WTC11 (cell line): ENCODE results near the gene C19orf73.

Experiments
- ATF2 ChIP-seq: sonication (generic); formaldehyde crosslinking; IDR thresholded peaks from 2 replicates; pipeline ENCODE4 v1.8.1; 2022; ENCODE audit warnings: low read depth, missing genetic modification reagents, borderline replicate concordance
- CBFB ChIP-seq: sonication (generic); formaldehyde crosslinking; IDR thresholded peaks from 2 replicates; pipeline ENCODE4 v1.8.1; 2022; ENCODE audit warnings: mild to moderate bottlenecking, low read depth, missing genetic modification reagents
- CREB1 ChIP-seq: sonication (generic); formaldehyde crosslinking; IDR thresholded peaks from 2 replicates; pipeline ENCODE4 v1.8.0; 2023; ENCODE audit warnings: mild to moderate bottlenecking, missing genetic modification reagents
- MLX ChIP-seq: sonication (generic); formaldehyde crosslinking; IDR thresholded peaks from 2 replicates; pipeline ENCODE4 v1.8.1; 2023; ENCODE audit warnings: mild to moderate bottlenecking, missing genetic modification reagents, moderate library complexity
- NR3C1 ChIP-seq: sonication (generic); formaldehyde crosslinking; conservative IDR thresholded peaks from 2 replicates; pipeline ENCODE4 v1.8.1; 2023; ENCODE audit warnings: low read depth, mild to moderate bottlenecking, missing genetic modification reagents
- ZNF121 ChIP-seq: sonication (generic); formaldehyde crosslinking; IDR thresholded peaks from 2 replicates; pipeline ENCODE4 v1.8.0; 2023; ENCODE audit warnings: missing genetic modification reagents
- ZNF423 ChIP-seq: fragments of 250-450 bp; sonication (Bioruptor Pico); IDR thresholded peaks from 2 replicates; pipeline ENCODE4 v2.1.2; 2022; ENCODE audit warnings: mild to moderate bottlenecking, moderate library complexity
- ZNF532 ChIP-seq: fragments of 250-450 bp; sonication (Bioruptor Pico); IDR thresholded peaks from 2 replicates; pipeline ENCODE4 v1.9.0; 2021; ENCODE audit warnings: mild to moderate bottlenecking, borderline replicate concordance
- TF ChIP-seq, protein P1 (sequence below): fragments of 200-600 bp; IDR thresholded peaks from 2 replicates; pipeline ENCODE4 v1.8.0; 2022; ENCODE audit warnings: antibody characterized with exemption
- TF ChIP-seq, protein P2 (sequence below): sonication (generic); formaldehyde crosslinking; IDR thresholded peaks from 2 replicates; pipeline ENCODE4 v1.8.0; 2023; ENCODE audit warnings: mild to moderate bottlenecking, missing genetic modification reagents

DNA sequence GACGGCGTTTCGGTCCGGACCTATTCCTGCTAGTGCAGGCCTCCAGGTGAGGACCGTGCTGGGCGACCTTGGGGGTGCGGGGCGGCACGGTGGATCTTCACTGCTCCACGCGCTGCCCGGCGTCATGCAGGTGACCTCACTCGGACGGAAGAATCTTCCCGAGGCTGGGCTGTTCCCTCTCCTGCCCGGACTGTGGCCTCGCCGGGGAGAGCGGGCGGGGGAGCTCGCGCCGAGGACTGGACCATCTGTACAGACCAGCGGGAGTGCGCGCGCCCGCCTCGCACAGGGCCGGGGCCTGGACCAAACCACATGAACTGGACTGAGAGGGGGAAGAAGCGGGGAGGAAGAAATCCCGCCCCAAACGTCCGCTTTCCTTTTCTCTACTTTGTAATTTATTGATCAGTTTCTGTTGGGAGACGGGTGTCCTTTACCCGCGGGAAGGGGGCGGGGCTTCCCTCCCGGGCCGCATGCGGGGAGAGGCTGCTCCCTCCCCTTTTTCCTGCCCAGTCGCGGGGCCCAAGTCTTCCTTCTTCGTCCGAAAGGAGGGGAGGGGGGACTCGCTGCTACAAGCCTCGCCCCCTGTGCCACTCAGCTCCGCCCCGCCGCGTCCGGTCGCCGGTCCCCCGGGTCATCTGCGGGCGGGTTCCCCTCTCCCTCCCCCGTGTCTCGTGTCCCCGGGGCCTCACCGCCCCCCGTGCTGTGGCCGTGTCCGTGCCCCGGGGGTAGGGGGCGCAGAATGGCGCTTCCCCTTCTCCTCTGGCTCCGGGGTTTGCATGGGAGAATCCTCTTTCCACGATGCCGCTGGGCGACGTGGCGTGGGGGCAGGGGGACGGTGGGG lies 31.4 kb upstream of the C19orf73 start:
- TF ChIP-seq, protein P1, sequence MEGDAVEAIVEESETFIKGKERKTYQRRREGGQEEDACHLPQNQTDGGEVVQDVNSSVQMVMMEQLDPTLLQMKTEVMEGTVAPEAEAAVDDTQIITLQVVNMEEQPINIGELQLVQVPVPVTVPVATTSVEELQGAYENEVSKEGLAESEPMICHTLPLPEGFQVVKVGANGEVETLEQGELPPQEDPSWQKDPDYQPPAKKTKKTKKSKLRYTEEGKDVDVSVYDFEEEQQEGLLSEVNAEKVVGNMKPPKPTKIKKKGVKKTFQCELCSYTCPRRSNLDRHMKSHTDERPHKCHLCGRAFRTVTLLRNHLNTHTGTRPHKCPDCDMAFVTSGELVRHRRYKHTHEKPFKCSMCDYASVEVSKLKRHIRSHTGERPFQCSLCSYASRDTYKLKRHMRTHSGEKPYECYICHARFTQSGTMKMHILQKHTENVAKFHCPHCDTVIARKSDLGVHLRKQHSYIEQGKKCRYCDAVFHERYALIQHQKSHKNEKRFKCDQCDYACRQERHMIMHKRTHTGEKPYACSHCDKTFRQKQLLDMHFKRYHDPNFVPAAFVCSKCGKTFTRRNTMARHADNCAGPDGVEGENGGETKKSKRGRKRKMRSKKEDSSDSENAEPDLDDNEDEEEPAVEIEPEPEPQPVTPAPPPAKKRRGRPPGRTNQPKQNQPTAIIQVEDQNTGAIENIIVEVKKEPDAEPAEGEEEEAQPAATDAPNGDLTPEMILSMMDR, result no peak
- TF ChIP-seq CREB1, result no peak
- TF ChIP-seq ZNF532 (CRISPR knock-in tag), result no peak
- no peak for TF ChIP-seq NR3C1
- TF ChIP-seq, protein P2, sequence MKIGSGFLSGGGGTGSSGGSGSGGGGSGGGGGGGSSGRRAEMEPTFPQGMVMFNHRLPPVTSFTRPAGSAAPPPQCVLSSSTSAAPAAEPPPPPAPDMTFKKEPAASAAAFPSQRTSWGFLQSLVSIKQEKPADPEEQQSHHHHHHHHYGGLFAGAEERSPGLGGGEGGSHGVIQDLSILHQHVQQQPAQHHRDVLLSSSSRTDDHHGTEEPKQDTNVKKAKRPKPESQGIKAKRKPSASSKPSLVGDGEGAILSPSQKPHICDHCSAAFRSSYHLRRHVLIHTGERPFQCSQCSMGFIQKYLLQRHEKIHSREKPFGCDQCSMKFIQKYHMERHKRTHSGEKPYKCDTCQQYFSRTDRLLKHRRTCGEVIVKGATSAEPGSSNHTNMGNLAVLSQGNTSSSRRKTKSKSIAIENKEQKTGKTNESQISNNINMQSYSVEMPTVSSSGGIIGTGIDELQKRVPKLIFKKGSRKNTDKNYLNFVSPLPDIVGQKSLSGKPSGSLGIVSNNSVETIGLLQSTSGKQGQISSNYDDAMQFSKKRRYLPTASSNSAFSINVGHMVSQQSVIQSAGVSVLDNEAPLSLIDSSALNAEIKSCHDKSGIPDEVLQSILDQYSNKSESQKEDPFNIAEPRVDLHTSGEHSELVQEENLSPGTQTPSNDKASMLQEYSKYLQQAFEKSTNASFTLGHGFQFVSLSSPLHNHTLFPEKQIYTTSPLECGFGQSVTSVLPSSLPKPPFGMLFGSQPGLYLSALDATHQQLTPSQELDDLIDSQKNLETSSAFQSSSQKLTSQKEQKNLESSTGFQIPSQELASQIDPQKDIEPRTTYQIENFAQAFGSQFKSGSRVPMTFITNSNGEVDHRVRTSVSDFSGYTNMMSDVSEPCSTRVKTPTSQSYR, result no peak
- no peak for TF ChIP-seq MLX (CRISPR knock-in tag)
- no peak for TF ChIP-seq ZNF121 (CRISPR knock-in tag)
- TF ChIP-seq CBFB (CRISPR knock-in tag), result no peak
- no peak for TF ChIP-seq ATF2 (CRISPR knock-in tag)
- no peak for TF ChIP-seq ZNF423 (CRISPR knock-in tag)
